Cardiac muscle cell (in vitro differentiated cells and primary cell): ENCODE data around the gene C22orf39. TPM values are rescaled to one million over a fixed set of nuclear protein-coding genes. Genes with fewer than 3 reads are reported as not detected.
"Not testable (repeated sequence)": the region's sequence is repeated elsewhere in the genome, so short reads cannot be mapped to it uniquely, and the experiment has no call there.

ENCODE experiments used
- DNase-seq, 2 donors: peaks; one replicate each; pipeline versions ENCODE4 v3.0.0 to v3.0.0-alpha.2; 2010 to 2017; ENCODE audit warnings: low read depth in 1 of 2, low spot score in 1 of 2
- H3K27ac ChIP-seq: fragments of 200-600 bp; sonication (generic); 2 replicates; pipeline ENCODE4 v1.5.1; 2016
- H3K27me3 ChIP-seq: fragments of 200-600 bp; sonication (generic); 2 replicates; pipeline ENCODE4 v1.6.0; 2016; ENCODE audit warnings: control low read depth
- H3K36me3 ChIP-seq: fragments of 200-600 bp; sonication (generic); 2 replicates; pipeline ENCODE4 v1.5.1; 2016; ENCODE audit warnings: control low read depth
- H3K4me1 ChIP-seq: fragments of 200-600 bp; sonication (generic); 2 replicates; pipeline ENCODE4 v1.8.1; 2017; ENCODE audit warnings: low read depth, mild to moderate bottlenecking, mixed run types
- H3K4me3 ChIP-seq: fragments of 200-600 bp; sonication (generic); 2 replicates; pipeline ENCODE4 v1.5.1; 2016; ENCODE audit warnings: mild to moderate bottlenecking
- H3K9me3 ChIP-seq: fragments of 200-600 bp; sonication (generic); 2 replicates; pipeline ENCODE4 v1.5.1; 2017; ENCODE audit warnings: low read depth, mild to moderate bottlenecking, control low read depth
- polyA plus RNA-seq: library from polyadenylated mRNA; unstranded; fragments of >200 nt; fragmentation: Nextera tagmentation; extraction: Ambion mirVana; gene quantifications from 2 replicates; pipeline ENCODE4 v1.2.1, GENCODE V29; 2016
- total RNA-seq: library from RNA; depleted of rRNA; stranded (reverse); fragments of >200 nt; gene quantifications from 2 replicates; pipeline ENCODE4 v1.2.3, GENCODE V29; 2016
- TF ChIP-seq, protein P1 (sequence below): IDR thresholded peaks from 2 replicates; pipeline ENCODE4 v1.5.1; 2012; ENCODE audit warnings: low read depth, mild to moderate bottlenecking, low read length

Gene C22orf39
- total and polyA plus RNA-seq, 2 experiments from 2014 or later, result 102 to 133 TPM

DNA sequence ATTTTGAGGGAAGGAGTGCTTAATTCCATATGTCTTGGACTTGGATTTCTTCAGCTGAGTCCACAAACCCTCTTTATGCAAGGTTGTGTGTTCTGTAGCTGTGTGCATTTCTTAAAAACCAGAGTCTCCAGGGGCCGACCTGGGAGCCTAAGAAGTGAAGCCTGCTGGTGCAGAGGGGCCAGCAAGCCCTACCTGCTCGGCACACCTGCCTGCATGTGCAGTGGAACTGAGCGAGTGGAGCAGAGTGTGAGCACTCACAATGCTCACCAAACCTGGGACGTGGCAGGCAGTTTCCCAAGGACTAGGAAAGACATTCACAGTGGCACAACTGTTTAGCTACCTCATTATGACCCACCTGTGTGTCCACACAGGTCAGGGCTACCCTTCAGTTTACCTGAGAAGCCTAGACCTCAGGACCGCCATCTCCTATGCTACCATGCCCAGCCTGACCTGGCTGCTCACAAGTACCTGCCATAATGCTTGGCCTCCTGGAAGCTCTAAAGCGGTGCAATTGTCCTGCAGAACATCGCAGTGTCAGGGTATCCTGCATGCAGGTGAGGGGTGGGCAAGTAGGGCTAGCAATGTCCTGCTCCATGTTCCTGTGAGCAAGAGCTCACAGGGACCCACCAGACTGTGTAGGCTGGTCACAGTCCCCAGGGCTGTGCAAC is 3.8 kb downstream of the C22orf39 start:
- H3K27me3 ChIP-seq, result no peaks in the 10 kb centered on the region
- no peak for DNase-seq
- no peak overlapping the region for H3K4me3 ChIP-seq
- peaks cover 12% of the 10 kb centered on the region for H3K36me3 ChIP-seq
- peaks cover 16% of the 10 kb centered on the region for H3K4me1 ChIP-seq
- H3K9me3 ChIP-seq, result no peaks in the 10 kb centered on the region
- H3K27ac ChIP-seq, result no peak overlapping the region
- TF ChIP-seq, protein P1, sequence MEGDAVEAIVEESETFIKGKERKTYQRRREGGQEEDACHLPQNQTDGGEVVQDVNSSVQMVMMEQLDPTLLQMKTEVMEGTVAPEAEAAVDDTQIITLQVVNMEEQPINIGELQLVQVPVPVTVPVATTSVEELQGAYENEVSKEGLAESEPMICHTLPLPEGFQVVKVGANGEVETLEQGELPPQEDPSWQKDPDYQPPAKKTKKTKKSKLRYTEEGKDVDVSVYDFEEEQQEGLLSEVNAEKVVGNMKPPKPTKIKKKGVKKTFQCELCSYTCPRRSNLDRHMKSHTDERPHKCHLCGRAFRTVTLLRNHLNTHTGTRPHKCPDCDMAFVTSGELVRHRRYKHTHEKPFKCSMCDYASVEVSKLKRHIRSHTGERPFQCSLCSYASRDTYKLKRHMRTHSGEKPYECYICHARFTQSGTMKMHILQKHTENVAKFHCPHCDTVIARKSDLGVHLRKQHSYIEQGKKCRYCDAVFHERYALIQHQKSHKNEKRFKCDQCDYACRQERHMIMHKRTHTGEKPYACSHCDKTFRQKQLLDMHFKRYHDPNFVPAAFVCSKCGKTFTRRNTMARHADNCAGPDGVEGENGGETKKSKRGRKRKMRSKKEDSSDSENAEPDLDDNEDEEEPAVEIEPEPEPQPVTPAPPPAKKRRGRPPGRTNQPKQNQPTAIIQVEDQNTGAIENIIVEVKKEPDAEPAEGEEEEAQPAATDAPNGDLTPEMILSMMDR, result no peak

GRCh38 chr22:19442166-19442565 is 5.3 kb downstream of the C22orf39 start:
- DNase-seq, result no peak
- Histone ChIP-seq H3K4me3 (no peak overlapping the region), H3K27ac (no peak overlapping the region), H3K36me3 (peaks cover 12% of the 10 kb centered on the region), H3K4me1 (peaks cover 11% of the 10 kb centered on the region), H3K9me3 (no peaks in the 10 kb centered on the region), H3K27me3 (no peaks in the 10 kb centered on the region)
- TF ChIP-seq, protein P1, result no peak

DNA sequence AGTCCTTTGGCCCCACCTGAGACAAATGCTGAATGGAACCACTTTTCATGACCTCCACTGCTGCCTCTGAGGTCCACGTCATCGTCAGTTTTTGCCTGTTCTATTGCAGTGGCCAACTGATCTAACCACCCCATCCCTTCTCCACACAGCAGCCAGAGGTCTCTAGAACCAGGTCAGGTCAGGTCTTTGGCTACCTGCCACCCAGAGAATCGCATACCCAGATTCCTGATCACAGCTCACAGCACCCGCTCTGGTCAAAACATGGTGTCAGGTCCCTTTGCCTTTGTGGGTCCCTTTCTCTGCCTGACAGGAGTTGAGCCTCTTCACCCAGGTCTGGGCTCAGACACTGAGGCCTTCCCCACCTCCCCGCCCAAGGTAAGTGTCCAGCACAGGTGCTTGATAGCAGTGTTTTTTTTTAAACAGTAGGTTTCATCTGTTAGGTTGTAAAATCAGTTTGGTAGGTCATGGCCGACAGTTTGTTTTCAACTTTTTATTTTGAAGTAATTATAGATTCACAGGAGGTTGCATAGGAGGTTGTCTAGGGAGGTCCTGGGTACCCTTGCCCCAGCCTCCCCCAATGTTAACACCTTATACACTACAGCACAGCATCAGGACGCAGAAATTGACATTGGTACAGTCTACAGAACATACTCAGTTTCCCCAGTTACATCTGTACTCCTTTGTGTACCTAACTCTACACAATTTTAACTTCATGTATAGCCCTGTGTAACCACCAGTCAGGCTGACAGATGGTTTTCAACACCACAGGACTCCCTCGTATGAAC is 6.9 kb downstream of the C22orf39 start:
- Histone ChIP-seq H3K9me3 (no peaks in the 10 kb centered on the region), H3K4me1 (peaks cover 6% of the 10 kb centered on the region), H3K27ac (no peak overlapping the region), H3K4me3 (no peak overlapping the region), H3K36me3 (peaks cover 16% of the 10 kb centered on the region), H3K27me3 (no peaks in the 10 kb centered on the region)
- no peak for DNase-seq
- TF ChIP-seq, protein P1, result no peak

DNA sequence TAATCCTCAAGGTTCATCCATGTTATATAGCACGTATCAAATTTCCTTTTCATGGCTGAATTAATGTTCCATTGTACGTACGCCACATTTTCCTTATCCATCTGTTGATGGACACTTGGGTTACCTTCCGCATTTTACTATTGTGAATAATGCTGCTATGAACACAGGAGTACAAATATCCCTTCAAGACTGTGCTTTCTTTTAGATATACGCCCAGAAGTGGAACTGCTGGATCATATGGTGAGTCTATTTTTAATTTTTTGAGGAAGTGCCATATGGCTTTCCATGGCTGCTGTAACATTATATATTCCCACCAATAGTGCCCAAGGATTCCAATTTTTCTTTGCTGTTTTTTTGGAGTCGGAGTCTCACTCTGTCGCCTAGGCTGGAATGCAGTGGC is 9.2 kb downstream of the C22orf39 start:
- no peaks in the 10 kb centered on the region for H3K9me3 ChIP-seq
- DNase-seq, result no peak
- H3K27me3 ChIP-seq, result no peaks in the 10 kb centered on the region
- H3K36me3 ChIP-seq, result peaks cover 18% of the 10 kb centered on the region
- TF ChIP-seq, protein P1, result no peak
- peaks cover under 1% of the 10 kb centered on the region for H3K4me1 ChIP-seq
- H3K4me3 ChIP-seq, result no peak overlapping the region
- no peak overlapping the region for H3K27ac ChIP-seq

GRCh38 chr22:19436444-19437161 is 10.9 kb downstream of the C22orf39 start:
- H3K36me3 ChIP-seq, result peaks cover 18% of the 10 kb centered on the region
- not testable (repeated sequence) for H3K27ac ChIP-seq, H3K4me1 ChIP-seq, H3K4me3 ChIP-seq, H3K9me3 ChIP-seq, H3K27me3 ChIP-seq, DNase-seq
